IPS-20b (cell line): ENCODE measurements around the gene NFATC2IP.

ENCODE experiments used
- H3K27ac ChIP-seq: one replicate; pipeline ENCODE4 v1.5.1; 2013; ENCODE audit warnings: low read length
- H3K27me3 ChIP-seq: 2 replicates; pipeline ENCODE4 v1.6.1; 2013; ENCODE audit warnings: mild to moderate bottlenecking, low read length, inconsistent platforms; ENCODE audit not compliant: insufficient read depth
- H3K36me3 ChIP-seq: 2 replicates; pipeline ENCODE4 v1.6.1; 2013; ENCODE audit warnings: low read depth, mild to moderate bottlenecking, inconsistent platforms, low read length, moderate library complexity; ENCODE audit not compliant: insufficient read depth
- H3K4me1 ChIP-seq: 2 replicates; pipeline ENCODE4 v1.6.1; 2013; ENCODE audit warnings: mild to moderate bottlenecking, control low read depth, inconsistent platforms, low read length, moderate library complexity; ENCODE audit not compliant: insufficient read depth
- H3K4me3 ChIP-seq: 2 replicates; pipeline ENCODE4 v1.5.1; 2013; ENCODE audit warnings: mild to moderate bottlenecking, low read length, inconsistent platforms
- H3K9ac ChIP-seq: 2 replicates; pipeline ENCODE4 v1.6.1; 2013; ENCODE audit warnings: low read depth, mild to moderate bottlenecking, inconsistent platforms, low read length, moderate library complexity
- H3K9me3 ChIP-seq: 2 replicates; pipeline ENCODE4 v1.6.1; 2013; ENCODE audit warnings: mild to moderate bottlenecking, low read depth, low read length, inconsistent platforms; ENCODE audit not compliant: insufficient read depth

NFATC2IP gene

DNA sequence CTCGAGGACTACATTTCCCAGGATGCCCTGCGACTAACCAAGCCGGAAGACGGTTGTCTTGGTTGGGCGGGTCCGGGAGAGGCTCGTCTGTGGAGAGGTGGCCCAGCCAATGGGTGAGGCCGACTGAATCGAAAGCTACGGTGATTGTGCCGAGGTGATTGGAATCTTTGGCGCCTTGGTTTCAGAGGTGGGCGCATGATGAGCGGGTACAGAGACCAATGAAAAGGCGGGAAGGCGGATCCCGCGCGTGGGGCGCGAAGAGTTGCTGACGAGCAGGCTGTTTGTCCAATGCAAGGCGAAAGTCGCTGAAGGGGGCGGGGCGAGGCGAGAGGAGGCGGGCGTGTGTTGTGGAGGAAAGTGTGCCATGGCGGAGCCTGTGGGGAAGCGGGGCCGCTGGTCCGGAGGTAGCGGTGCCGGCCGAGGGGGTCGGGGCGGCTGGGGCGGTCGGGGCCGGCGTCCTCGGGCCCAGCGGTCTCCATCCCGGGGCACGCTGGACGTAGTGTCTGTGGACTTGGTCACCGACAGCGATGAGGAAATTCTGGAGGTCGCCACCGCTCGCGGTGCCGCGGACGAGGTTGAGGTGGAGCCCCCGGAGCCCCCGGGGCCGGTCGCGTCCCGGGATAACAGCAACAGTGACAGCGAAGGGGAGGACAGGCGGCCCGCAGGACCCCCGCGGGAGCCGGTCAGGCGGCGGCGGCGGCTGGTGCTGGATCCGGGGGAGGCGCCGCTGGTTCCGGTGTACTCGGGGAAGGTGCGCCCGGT, at the start of gene NFATC2IP:
TSS of gene NFATC2IP (plus strand) at position 290 of the 762 bp plus-strand sequence. CDS start at position 365, 75 bp downstream.
- H3K9me3 ChIP-seq, result no peaks in the 10 kb centered on the region
- no peaks in the 10 kb centered on the region for H3K27me3 ChIP-seq
- H3K4me3 ChIP-seq, result peak within 1 kb of the TSS; percentile 93
- H3K36me3 ChIP-seq, result peaks cover 39% of the 10 kb centered on the region
- peak within 1 kb of the TSS; percentile 95 for H3K9ac ChIP-seq
- no peak within 1 kb of the TSS for H3K27ac ChIP-seq
- no peaks in the 10 kb centered on the region for H3K4me1 ChIP-seq

DNA sequence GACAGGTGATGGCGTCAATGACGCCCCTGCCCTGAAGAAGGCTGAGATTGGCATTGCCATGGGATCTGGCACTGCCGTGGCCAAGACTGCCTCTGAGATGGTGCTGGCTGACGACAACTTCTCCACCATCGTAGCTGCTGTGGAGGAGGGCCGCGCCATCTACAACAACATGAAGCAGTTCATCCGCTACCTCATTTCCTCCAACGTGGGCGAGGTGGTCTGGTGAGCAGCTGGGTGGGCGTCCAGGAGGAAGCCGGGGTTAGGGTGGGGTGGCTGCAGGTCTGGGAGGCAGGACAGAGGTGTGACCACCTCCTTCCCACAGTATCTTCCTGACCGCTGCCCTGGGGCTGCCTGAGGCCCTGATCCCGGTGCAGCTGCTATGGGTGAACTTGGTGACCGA, 48.9 kb upstream of the NFATC2IP start:
- Histone ChIP-seq H3K27ac (no peak overlapping the region), H3K9ac (no peak overlapping the region), H3K36me3 (no peaks in the 10 kb centered on the region; the same call in 1 of the 2 replicates), H3K27me3 (no peaks in the 10 kb centered on the region), H3K9me3 (no peaks in the 10 kb centered on the region), H3K4me3 (no peak overlapping the region), H3K4me1 (no peaks in the 10 kb centered on the region)

DNA sequence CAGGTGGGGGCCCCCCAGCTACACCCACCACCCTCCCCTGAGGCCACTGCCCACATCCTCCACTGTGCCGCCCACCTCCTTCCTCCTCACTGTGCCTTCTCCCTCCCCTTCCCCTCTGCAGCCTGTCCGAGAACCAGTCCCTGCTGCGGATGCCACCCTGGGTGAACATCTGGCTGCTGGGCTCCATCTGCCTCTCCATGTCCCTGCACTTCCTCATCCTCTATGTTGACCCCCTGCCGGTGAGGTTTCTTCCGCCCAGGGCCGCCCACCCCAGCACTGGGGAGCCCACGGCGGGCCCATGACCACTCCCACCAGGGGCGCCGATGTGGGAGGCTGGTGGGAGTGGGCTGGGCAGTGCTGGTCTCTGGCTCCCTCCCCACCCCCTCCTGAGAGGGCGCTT, 47.8 kb upstream of the NFATC2IP start:
- H3K9ac ChIP-seq, result no peak overlapping the region
- no peaks in the 10 kb centered on the region; the same call in 1 of the 2 replicates for H3K36me3 ChIP-seq
- no peaks in the 10 kb centered on the region for H3K4me1 ChIP-seq

DNA sequence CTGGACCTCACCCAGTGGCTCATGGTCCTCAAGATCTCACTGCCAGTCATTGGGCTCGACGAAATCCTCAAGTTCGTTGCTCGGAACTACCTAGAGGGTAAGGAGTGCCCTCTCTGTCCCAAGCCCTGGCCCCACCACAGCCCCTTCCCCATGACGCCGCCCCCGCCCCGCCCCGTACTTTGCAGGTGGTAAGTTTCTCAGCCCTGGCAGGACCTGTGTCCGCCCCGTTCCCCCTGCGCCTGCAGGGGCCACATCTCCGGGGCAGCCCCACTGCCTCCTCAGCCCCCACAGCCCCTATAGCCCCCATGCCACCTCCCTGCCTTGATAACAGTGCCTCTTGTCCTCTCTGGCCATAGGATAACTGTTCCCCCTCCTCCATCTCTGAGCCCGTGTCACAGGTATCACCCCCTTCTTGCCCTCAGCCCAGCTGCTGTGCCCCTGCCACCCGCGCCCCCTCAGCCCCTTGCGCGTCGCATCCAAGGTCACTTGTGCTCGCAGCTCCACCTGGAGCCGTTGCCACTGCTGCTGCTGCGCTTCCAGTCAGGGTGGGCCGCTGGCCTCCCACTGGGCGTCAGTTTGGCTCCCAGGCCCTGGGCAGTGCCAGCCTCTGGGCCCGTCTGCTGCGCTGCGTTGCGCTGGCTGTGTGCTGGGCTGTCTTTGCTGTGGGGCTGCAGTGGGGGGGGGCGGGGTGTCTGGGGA, 47.2 kb upstream of the NFATC2IP start:
- H3K9ac ChIP-seq, result no peak overlapping the region
- peaks cover 6% of the 10 kb centered on the region; the same call in 1 of the 2 replicates for H3K36me3 ChIP-seq
- no peaks in the 10 kb centered on the region for H3K9me3 ChIP-seq
- no peak overlapping the region for H3K27ac ChIP-seq
- no peaks in the 10 kb centered on the region for H3K27me3 ChIP-seq
- no peak overlapping the region for H3K4me3 ChIP-seq
- no peaks in the 10 kb centered on the region for H3K4me1 ChIP-seq

More for the DNA sequence above, 47.8 kb upstream of the NFATC2IP start:
- Histone ChIP-seq H3K4me3 (no peak overlapping the region), H3K9me3 (no peaks in the 10 kb centered on the region), H3K27ac (no peak overlapping the region), H3K27me3 (no peaks in the 10 kb centered on the region)

DNA sequence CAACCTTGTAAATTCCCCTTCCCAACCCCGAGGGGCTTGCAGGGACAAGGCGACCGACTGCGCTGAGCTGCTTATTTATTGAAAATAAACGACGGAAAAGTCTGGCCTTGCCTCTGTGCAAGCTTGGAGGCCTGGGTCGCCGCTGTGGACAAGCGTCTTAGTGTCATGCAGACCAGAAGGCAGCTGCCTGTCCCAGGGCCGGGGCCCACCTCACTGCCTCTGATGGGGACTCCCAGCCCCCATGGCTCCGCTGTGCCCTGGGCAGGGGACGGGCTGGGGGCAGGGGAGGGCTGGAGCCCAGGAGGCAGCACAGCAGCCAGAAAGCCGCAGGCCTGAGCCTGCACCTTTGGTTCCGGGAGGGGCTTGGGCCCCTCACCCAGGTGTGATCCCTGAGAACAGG, 46.4 kb upstream of the NFATC2IP start:
- peaks cover 8% of the 10 kb centered on the region; the same call in 1 of the 2 replicates for H3K36me3 ChIP-seq
- H3K4me1 ChIP-seq, result no peaks in the 10 kb centered on the region
- H3K27me3 ChIP-seq, result no peaks in the 10 kb centered on the region
- H3K9me3 ChIP-seq, result no peaks in the 10 kb centered on the region
- no peak overlapping the region for H3K4me3 ChIP-seq
- H3K27ac ChIP-seq, result no peak overlapping the region
- no peak overlapping the region for H3K9ac ChIP-seq

DNA sequence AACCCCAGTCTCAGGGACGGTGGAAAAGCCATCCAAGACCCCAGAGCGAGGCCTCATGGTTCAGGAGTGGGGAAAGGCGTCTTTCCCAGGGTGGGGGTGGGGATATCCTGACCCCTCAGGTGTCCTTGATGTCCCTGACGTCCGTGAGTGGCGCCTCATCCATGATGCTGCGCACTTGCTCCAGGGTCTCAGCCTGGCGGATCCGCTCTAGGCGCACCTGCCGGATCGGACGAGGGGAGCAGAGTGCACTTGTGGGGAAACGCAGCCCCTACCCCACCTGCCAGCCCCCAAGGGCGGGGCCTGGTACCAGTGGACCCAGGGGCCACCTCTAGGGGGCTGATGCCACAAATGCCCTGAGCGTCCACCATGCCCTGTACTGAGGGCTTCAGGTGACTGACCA, 45.9 kb upstream of the NFATC2IP start:
- H3K9ac ChIP-seq, result no peak overlapping the region
- no peak overlapping the region for H3K27ac ChIP-seq
- peaks cover 8% of the 10 kb centered on the region; the same call in 1 of the 2 replicates for H3K36me3 ChIP-seq
- H3K9me3 ChIP-seq, result no peaks in the 10 kb centered on the region
- H3K27me3 ChIP-seq, result no peaks in the 10 kb centered on the region
- no peaks in the 10 kb centered on the region for H3K4me1 ChIP-seq
- H3K4me3 ChIP-seq, result no peak overlapping the region

DNA sequence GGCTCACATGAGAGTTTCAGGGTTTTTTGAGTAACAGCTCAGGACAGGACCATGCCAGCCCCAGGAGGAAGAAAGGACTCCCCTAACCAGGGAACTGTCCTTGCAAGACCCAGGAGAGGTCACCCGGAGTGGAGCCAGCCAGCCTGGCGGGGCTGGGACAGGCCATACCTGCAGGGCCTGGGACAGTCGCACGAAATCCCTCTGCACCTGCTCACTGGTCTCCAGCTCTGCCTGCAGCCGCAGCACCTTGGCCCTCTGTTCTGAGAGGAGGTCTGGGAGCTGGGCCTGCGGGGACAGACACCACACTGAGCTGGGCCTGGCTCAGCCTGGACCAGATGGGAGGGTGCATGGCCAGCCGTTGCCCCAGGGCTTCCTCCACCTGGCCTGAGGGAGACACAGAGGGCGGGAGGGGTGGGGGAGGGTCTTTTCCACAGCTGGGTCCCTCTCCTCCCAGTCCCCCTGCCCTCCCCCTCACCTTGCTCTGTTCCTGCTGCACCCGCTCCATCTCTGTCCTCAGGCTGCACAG, 45.4 kb upstream of the NFATC2IP start:
- no peak overlapping the region for H3K4me3 ChIP-seq
- H3K36me3 ChIP-seq, result peaks cover 8% of the 10 kb centered on the region; the same call in 1 of the 2 replicates
- no peaks in the 10 kb centered on the region for H3K9me3 ChIP-seq
- H3K9ac ChIP-seq, result no peak overlapping the region
- H3K4me1 ChIP-seq, result no peaks in the 10 kb centered on the region
- no peaks in the 10 kb centered on the region for H3K27me3 ChIP-seq
- H3K27ac ChIP-seq, result no peak overlapping the region

DNA sequence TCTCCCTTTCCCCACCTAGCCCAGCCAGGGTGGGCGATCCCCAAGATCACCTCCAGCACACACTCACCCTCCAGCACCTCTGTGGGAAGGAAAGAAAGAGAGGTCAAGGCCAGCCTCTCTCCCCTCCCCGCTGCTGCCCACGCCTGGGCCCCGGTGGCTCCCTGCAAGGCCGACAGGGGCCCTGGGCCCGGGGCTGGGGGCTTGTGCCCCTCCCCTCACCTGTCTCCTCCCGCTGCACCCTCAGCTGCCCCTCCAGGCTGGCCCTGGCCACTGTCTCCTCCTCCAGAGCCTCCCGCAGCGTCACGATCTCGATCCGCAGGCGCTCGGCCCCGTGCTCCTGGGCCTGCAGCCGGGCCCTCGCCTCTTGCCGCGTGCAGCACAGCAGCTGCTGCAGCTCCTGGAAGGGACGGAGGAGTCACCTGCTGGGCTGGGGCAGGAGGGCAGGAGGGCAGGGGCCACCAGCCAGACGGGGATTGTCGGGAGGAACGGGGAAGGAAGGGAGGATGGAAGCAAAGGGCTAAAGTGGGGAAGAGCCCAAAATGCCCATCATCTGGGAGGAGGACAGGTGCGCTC, 44.9 kb upstream of the NFATC2IP start:
- Histone ChIP-seq H3K27me3 (no peaks in the 10 kb centered on the region), H3K36me3 (peaks cover 8% of the 10 kb centered on the region; the same call in 1 of the 2 replicates), H3K9me3 (no peaks in the 10 kb centered on the region), H3K4me1 (no peaks in the 10 kb centered on the region), H3K27ac (no peak overlapping the region), H3K9ac (no peak overlapping the region), H3K4me3 (no peak overlapping the region)

DNA sequence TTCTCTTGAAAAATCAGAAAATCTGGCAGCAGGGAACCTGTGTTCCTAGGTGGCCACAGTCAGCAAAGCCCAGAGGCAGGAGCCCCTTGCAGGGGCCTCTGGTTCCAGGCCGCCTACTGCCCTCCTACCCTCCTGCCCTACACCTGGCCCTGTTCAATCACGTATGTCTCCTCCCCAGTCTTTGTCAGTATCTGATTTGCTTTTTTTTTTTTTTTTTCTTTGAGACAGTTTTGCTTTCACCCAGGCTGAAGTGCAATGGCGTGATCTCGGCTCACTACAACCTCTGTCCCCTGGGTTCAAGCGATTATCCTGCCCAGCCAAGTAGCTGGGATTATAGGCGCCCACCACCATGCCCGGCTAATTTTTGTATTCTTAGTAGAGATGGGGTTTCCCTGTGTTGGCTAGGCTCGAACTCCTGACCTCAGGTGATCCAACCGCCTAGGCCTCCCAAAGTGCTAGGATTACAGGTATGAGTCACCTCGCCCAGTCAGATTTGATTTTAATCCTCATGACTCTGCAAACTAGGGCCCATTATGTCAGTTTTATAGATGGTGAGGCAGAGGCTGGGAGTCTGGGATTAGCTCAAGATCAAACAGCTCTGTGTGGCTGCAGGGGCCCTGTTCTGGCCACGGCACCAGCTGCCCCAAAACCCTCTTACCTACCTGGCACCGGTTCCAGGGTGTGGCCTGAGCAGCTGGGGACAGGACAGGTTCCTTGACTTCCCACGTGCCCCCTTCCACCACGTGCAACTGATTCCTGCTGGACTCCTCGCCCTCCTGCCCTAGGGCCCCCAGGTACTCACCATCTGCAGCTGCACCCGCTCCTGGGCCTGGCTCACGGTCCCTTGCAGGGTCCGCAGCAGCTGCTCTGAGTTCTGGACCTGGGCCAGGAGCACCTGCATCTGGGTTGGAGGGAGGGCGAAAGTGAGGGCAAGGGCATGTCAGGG, 40.4 kb upstream of the NFATC2IP start:
- Histone ChIP-seq H3K27ac (no peak overlapping the region), H3K4me1 (no peaks in the 10 kb centered on the region), H3K4me3 (no peak overlapping the region), H3K36me3 (peaks cover 18% of the 10 kb centered on the region; the same call in 1 of the 2 replicates), H3K9ac (no peak overlapping the region), H3K9me3 (no peaks in the 10 kb centered on the region), H3K27me3 (no peaks in the 10 kb centered on the region)

DNA sequence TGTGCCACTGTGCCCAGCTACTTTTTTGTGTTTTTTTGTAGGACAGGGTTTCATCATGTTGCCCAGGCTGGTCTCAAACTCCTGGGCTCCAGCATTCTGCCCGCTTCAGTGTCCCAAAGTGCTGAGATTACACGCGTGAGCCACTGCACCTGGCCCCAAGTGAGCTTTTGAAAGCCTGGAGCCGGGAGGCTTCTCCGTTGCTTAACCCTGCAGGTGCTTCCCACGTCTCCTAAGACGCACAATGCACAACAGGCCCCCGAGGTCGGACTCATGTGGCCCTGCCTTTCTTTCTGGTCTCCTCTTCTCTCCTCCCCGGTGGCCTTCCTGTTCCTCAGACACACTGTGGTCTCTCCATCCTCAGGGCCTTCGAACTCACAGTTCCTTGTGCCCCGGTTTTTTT, 38.2 kb upstream of the NFATC2IP start:
- no peak overlapping the region for H3K9ac ChIP-seq
- no peak overlapping the region for H3K27ac ChIP-seq
- H3K4me1 ChIP-seq, result no peaks in the 10 kb centered on the region
- H3K36me3 ChIP-seq, result peaks cover 23% of the 10 kb centered on the region
- H3K4me3 ChIP-seq, result no peak overlapping the region
- no peaks in the 10 kb centered on the region for H3K9me3 ChIP-seq
- H3K27me3 ChIP-seq, result no peaks in the 10 kb centered on the region
